Osteocyte (in vitro differentiated cells): ENCODE results near the gene CCDC80. TPM values are rescaled to one million over a fixed set of nuclear protein-coding genes. Genes with fewer than 3 reads are reported as not detected.

Experiments used
- DNase-seq: peaks from one replicate; pipeline ENCODE4 v3.0.0; 2021; ENCODE audit warnings: mixed read lengths; ENCODE audit not compliant: unreplicated experiment; ENCODE audit errors: extremely low spot score
- H3K27ac Mint-ChIP-seq: one replicate; pipeline ENCODE4 v1.8.0; 2021; ENCODE audit warnings: mild to moderate bottlenecking, mixed read lengths; ENCODE audit not compliant: unreplicated experiment
- H3K27me3 Mint-ChIP-seq: one replicate; pipeline ENCODE4 v1.8.0; 2021; ENCODE audit warnings: mixed read lengths; ENCODE audit not compliant: unreplicated experiment
- H3K36me3 Mint-ChIP-seq: one replicate; pipeline ENCODE4 v1.8.0; 2021; ENCODE audit warnings: mixed read lengths; ENCODE audit not compliant: unreplicated experiment
- H3K4me1 Mint-ChIP-seq: one replicate; pipeline ENCODE4 v1.8.0; 2021; ENCODE audit warnings: mixed read lengths; ENCODE audit not compliant: unreplicated experiment
- H3K4me3 Mint-ChIP-seq: one replicate; pipeline ENCODE4 v1.8.0; 2021; ENCODE audit warnings: mild to moderate bottlenecking, moderate library complexity, mixed read lengths; ENCODE audit not compliant: unreplicated experiment
- H3K9me3 Mint-ChIP-seq: one replicate; pipeline ENCODE4 v1.8.0; 2021; ENCODE audit warnings: mixed read lengths; ENCODE audit not compliant: unreplicated experiment
- CTCF ChIP-seq: fragments of 200-600 bp; sonication (generic); IDR thresholded peaks from 2 replicates; pipeline ENCODE4 v1.5.0; 2021; ENCODE audit warnings: antibody characterized with exemption, mild to moderate bottlenecking, moderate library complexity
- long read RNA-seq: library from polyadenylated mRNA; unstranded; transcript quantifications from one replicate; pipeline ENCODE4 v2.0.0, GENCODE V29; 2021
- total RNA-seq: library from RNA; stranded (reverse); gene quantifications from 2 replicates; pipeline ENCODE4 v1.2.1, GENCODE V29; 2021

CCDC80 gene
- 1,760 and 1,947 TPM in 2 replicates for total RNA-seq
- long read RNA-seq, full-length matches to known transcripts: 75 of 1,908 reads
- long read RNA-seq, partial matches to known transcripts: 1,604 of 1,908 reads
- long read RNA-seq, other reads (novel, unspliced or antisense): 229 of 1,908 reads

GRCh38 chr3:112640930-112641801, at the start of gene CCDC80:
Gene CCDC80 (minus strand): TSS chr3:112641143. CDS start chr3:112639905, 1,238 bp downstream.
- Mint-ChIP-seq H3K9me3 (no peaks in the 10 kb centered on the region), H3K27me3 (no peaks in the 10 kb centered on the region), H3K4me1 (peaks cover 14% of the 10 kb centered on the region), H3K36me3 (peaks cover 14% of the 10 kb centered on the region), H3K27ac (no peak within 1 kb of the TSS), H3K4me3 (no peak within 1 kb of the TSS)
- TF ChIP-seq CTCF: no peak
- DNase-seq: no peak

- Mint-ChIP-seq H3K27me3 (no peaks in the 10 kb centered on the region), H3K4me3 (no peak overlapping the region), H3K27ac (peak overlapping the region; percentile 74), H3K4me1 (peaks cover 48% of the 10 kb centered on the region), H3K9me3 (peaks cover 10% of the 10 kb centered on the region), H3K36me3 (no peaks in the 10 kb centered on the region)
- TF ChIP-seq CTCF: no peak
- DNase-seq: no peak
These were observed 49.0 kb upstream of the CCDC80 start for GRCh38 chr3:112689989-112690388.

- TF ChIP-seq CTCF: no peak
- no peak overlapping the region for H3K4me3 Mint-ChIP-seq
- no peaks in the 10 kb centered on the region for H3K27me3 Mint-ChIP-seq
- H3K4me1 Mint-ChIP-seq: peaks cover 53% of the 10 kb centered on the region
- H3K9me3 Mint-ChIP-seq: peaks cover 10% of the 10 kb centered on the region
- no peak for DNase-seq
- peak overlapping the region; percentile 76 for H3K27ac Mint-ChIP-seq
- no peaks in the 10 kb centered on the region for H3K36me3 Mint-ChIP-seq
These were observed 48.4 kb upstream of the CCDC80 start for GRCh38 chr3:112689385-112689784.

- no peak for DNase-seq
These were observed 47.9 kb upstream of the CCDC80 start for GRCh38 chr3:112688819-112689218.

More at GRCh38 chr3:112688819-112689218, 47.9 kb upstream of the CCDC80 start:
- peaks cover 59% of the 10 kb centered on the region for H3K4me1 Mint-ChIP-seq
- H3K36me3 Mint-ChIP-seq: no peaks in the 10 kb centered on the region
- peak overlapping the region; percentile 87 for H3K27ac Mint-ChIP-seq
- peaks cover 6% of the 10 kb centered on the region for H3K9me3 Mint-ChIP-seq
- no peaks in the 10 kb centered on the region for H3K27me3 Mint-ChIP-seq
- TF ChIP-seq CTCF: no peak
- H3K4me3 Mint-ChIP-seq: no peak overlapping the region
